GM12891 (cell line): ENCODE data around the gene SERINC3.

Experiments
- PAX5 ChIP-seq: IDR thresholded peaks from 2 replicates; pipeline ENCODE4 v1.6.1; 2011; ENCODE audit warnings: low read length, moderate library complexity, mild to moderate bottlenecking; ENCODE audit not compliant: insufficient read depth, severe bottlenecking
- POLR2A ChIP-seq: IDR thresholded peaks from 2 replicates; pipeline ENCODE4 v1.6.1; 2011; ENCODE audit warnings: low read depth, low read length, control low read depth
- POLR2AphosphoS5 ChIP-seq: IDR thresholded peaks from 2 replicates; pipeline ENCODE4 v1.6.1; 2011; ENCODE audit warnings: low read depth, low read length, control low read depth
- POU2F2 ChIP-seq: IDR thresholded peaks from 2 replicates; pipeline ENCODE4 v1.6.1; 2011; ENCODE audit warnings: low read depth, mild to moderate bottlenecking, control low read depth, low read length, moderate library complexity
- SPI1 ChIP-seq: IDR thresholded peaks from 2 replicates; pipeline ENCODE4 v1.6.1; 2011; ENCODE audit warnings: low read depth, low read length, control low read depth
- TAF1 ChIP-seq: IDR thresholded peaks from 2 replicates; pipeline ENCODE4 v1.6.1; 2011; ENCODE audit warnings: low read depth, low read length, control low read depth

DNA sequence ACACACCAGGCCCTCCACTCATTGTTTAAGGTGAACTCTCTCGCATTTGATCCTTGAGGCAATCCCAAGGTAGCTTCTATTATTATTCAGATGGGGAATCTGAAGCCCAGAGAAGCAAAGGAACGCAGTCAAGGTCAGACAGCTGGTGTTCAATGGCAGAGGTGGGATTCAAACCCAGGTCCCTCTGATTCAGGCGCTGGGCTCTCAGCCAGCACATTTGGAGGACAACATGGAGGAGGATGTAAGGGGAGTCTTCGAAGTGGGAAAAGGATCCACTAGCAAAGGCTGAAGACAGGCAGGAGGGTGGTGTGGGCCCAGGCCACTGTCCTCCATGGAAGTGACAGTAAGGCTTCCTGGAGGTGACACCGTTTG is 60.1 kb downstream of the SERINC3 start:
- no peak for TF ChIP-seq POLR2AphosphoS5
- no peak for TF ChIP-seq POLR2A
- TF ChIP-seq POU2F2 = no peak
- no peak for TF ChIP-seq SPI1
- TF ChIP-seq TAF1 = no peak
- no peak for TF ChIP-seq PAX5
